Measurements from ENCODE around the gene WFS1. TPM values are rescaled to one million over a fixed set of nuclear protein-coding genes. Genes with fewer than 3 reads are reported as not detected.

Gene WFS1
- total RNA-seq, 4 donors from 2014 or later, result 35.9 to 91.3 (median 38.2) TPM

- no peak for DNase-seq (ENCODE audit: low spot score)
- no peak for TF ChIP-seq CTCF (IDR thresholded peaks at IDR 0.05)
- no peak for ATAC-seq (ENCODE audit: low FRiP score)
Observed at GRCh38 chr4:6275898-6276806, 6.5 kb downstream of the WFS1 start.

DNA sequence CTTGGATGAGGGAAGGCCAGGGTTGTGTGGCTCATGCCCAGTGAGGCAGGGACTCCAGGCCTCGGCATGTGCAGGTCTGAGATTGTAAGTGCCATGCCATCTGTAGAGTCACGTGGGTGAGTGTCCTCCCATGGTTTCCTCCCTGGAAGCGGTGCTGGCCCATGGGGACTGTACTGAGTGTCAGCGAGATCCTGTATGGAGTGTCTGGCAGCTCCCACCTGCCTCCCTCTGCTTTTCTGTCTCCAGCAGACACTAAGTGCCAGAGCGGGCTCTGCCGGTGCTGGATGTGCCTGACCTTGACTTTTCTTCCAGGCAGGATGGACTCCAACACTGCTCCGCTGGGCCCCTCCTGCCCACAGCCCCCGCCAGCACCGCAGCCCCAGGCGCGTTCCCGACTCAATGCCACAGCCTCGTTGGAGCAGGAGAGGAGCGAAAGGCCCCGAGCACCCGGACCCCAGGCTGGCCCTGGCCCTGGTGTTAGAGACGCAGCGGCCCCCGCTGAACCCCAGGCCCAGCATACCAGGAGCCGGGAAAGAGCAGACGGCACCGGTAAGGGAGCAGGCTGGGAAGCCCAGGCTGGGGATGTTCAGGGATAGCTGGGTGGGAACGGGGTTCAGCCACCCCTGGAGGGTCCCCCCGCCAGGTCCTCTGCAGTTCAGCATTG is 7.6 kb downstream of the WFS1 start:
- TF ChIP-seq CTCF (IDR thresholded peaks at IDR 0.05), result no peak
- ATAC-seq (ENCODE audit: low FRiP score) (no peak), DNase-seq (ENCODE audit: low spot score) (no peak)

GRCh38 chr4:6277935-6278800 is 8.5 kb downstream of the WFS1 start:
- ATAC-seq (ENCODE audit: low FRiP score) (no peak), DNase-seq (ENCODE audit: low spot score) (no peak)
- TF ChIP-seq CTCF (IDR thresholded peaks at IDR 0.05), result no peak

- no peak for TF ChIP-seq CTCF (IDR thresholded peaks at IDR 0.05)
- DNase-seq (ENCODE audit: low spot score) (no peak), ATAC-seq (ENCODE audit: low FRiP score) (no peak)
Observed at GRCh38 chr4:6278801-6279197, 9.1 kb downstream of the WFS1 start.

GRCh38 chr4:6279582-6280289 is 10.1 kb downstream of the WFS1 start:
- TF ChIP-seq CTCF (IDR thresholded peaks at IDR 0.05), result no peak
- DNase-seq (ENCODE audit: low spot score) (no peak), ATAC-seq (ENCODE audit: low FRiP score) (no peak)

- ATAC-seq (ENCODE audit: low FRiP score) (no peak), DNase-seq (ENCODE audit: low spot score) (no peak)
- no peak for TF ChIP-seq CTCF (IDR thresholded peaks at IDR 0.05)
Observed at GRCh38 chr4:6280365-6280996, 10.8 kb downstream of the WFS1 start.

All from omental fat pad (tissue), 4 donors.